Hematopoietic multipotent progenitor cell treated with erythropoietin and hydrocortisone succinate and interleukin-3 and kit ligand, for 8 days (in vitro differentiated cells): Measurements from ENCODE around the gene GPR15LG.
A peak's percentile ranks its signal among the peaks of the same experiment; 100 is the strongest.

Source experiments
- DNase-seq: peaks from one replicate; pipeline ENCODE4 v3.0.0-alpha.2; 2015

The GPR15LG gene

DNA sequence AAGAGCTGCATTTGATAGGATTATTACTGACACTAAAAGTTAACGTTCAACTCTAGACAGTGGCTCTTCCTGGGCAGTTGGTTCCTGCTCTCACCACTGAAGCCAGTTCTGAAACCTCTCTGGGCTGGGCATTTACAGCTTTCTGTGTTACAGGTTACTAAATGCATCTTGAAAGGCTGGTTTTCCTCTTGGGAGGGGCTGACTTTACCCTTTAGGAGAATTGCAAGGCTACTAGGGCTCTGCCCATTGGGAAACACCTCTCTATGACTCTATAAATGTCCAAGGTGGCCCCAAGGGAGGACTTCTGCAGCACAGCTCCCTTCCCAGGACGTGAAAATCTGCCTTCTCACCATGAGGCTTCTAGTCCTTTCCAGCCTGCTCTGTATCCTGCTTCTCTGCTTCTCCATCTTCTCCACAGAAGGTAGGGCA is at the start of gene GPR15LG:
GPR15LG (plus strand) TSS at position 301 of the 429 bp plus-strand sequence; CDS start at position 352, 51 bp downstream.
- no peak for DNase-seq

DNA sequence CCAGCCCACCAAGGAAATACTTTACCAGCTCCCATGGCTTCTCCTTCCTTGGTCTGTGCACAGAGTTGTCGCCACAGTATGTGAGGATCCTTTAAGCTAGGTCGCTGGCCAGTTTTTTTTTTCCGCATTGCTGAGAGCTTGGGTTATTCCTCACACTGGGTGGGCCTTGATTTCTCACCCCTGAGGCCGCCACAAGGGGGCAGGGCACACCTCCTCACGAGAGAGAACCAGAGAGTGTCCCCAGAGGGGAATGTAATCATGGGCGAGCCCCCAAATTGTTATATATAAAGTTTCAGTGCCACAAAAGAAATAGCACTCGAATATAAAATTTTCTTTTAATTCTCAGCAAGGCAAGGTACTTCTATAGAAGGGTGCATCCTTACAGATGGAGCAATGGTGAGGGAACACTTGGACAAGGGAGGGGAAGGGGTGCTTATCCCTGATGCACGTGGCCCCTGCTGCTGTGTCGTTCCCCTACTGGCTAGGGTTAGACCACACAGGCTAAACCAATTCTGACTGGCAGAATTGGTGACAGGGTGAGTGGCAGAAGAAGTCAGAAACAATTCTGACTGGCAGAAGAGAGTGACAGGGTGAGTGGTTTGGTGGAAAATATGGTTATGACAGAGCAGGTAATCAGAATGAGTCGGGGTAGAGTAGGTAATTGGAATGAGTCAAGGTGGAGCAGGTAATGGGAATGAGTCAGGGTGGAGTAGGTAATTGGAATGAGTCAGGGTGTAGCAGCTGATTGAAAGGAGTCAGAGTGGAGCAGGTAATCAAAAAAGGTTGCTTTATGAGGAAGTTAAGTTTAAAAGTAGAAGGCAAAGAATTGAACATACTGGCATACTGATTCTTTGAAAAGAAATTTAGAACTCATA is 47.5 kb upstream of the GPR15LG start:
- peak; percentile 22 for DNase-seq

GRCh38 chr10:84126785-84127167 is 46.8 kb upstream of the GPR15LG start:
- no peak for DNase-seq

- no peak for DNase-seq
Measured at GRCh38 chr10:84135836-84136235, 37.8 kb upstream of the GPR15LG start.

- DNase-seq = no peak
Measured at GRCh38 chr10:84137811-84138210, 35.8 kb upstream of the GPR15LG start.

GRCh38 chr10:84138478-84139125 is 35.0 kb upstream of the GPR15LG start:
- no peak for DNase-seq

DNA sequence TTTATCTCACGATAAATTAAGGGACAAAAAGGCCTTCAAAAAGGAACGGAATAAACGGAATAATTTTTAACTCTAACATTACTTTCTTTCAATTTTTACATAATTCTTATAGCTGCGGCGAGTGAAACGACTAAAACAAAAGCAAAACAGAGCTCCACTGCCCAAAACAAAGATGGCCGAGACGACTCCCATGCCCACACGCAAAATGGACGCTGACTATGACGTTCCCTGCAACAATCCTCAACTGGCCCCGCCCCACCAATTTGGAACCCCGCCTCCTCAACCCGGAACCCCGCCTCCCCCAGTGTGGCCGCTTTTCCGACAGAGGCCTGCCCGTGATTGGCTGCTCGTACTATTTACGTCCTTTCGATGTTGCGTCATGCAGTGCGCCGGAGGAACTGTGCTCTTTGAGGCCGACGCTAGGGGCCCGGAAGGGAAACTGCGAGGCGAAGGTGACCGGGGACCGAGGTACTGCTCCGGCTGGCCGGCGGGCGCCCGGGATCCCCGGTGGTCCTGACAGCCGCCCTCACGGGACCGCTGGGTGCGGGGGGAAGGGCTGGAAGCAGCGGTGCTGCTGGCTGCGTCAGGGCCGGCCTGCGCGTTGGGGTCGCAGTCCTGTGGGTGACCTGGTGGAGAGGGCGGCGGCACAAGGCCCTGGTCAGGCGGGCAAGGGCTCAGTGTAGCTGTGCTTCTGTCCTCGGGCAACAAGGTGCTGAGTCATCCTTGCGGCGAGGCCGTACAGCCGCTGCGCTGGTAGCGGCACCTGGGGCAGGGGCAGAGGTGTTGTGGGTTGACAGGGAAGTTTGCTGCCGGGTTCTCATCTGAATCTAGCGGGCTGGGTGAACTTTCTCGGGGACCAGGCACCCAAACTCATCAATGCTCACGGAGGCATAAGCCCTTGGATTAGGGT is 34.2 kb upstream of the GPR15LG start, which contains the start of gene GHITM:
GHITM (plus strand) TSS at position 384 of the 910 bp plus-strand sequence. CDS start 1,992 bp downstream, outside the sequence.
- peak; percentile 97 for DNase-seq

- DNase-seq = peak; percentile 18
Measured at GRCh38 chr10:84140036-84140379, 33.6 kb upstream of the GPR15LG start.

DNA sequence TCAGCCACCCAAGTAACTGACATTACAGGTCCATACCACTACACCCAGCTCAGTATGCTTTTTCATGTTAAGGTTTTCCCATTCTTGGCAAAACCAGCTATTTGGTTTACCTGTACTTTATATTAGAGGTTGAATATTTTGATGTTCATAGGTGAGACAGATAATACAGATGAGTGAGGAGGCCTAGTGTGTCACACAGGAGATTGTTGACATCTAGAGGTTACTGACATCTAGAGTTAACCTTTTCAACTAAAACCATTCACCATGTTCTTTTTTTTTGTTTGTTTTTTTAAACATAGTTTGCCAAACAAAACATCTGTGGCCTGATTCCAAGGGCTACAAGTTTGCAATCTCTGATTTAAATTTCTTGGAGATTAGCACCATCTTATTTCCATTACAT is 26.3 kb upstream of the GPR15LG start:
- DNase-seq = no peak

DNA sequence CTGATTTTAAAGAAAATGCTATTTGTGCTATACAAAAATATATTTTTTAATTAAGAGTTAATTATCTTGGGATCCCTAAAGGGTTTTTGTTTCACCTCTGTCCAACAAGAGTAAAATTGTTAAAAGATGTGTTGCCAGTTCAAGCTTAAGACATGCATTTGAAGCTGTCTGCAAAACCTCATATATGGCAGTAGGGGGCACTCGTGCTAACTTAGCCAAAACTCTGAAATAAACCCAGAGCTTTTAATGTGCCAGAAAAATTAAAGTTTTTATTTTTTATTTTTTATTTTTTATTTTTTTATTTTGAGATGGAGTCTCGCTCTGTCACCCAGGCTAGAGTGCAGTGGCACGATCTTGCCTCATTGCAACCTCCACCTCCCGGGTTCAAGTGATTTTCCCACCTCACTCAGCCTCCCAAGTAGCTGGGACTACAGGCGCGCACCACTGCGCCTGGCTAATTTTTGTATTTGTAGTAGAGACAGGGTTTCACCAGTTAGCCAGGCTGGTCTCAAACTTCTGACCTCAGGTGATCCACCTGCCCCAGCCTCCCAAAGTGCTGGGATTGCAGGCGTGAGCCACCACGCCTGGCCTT is 25.5 kb upstream of the GPR15LG start:
- DNase-seq = peak; percentile 62

- no peak for DNase-seq
Measured at GRCh38 chr10:84149854-84150253, 23.7 kb upstream of the GPR15LG start.

GRCh38 chr10:84152769-84153168 is 20.8 kb upstream of the GPR15LG start:
- no peak for DNase-seq

GRCh38 chr10:84155521-84155920 is 18.1 kb upstream of the GPR15LG start:
- no peak for DNase-seq

DNA sequence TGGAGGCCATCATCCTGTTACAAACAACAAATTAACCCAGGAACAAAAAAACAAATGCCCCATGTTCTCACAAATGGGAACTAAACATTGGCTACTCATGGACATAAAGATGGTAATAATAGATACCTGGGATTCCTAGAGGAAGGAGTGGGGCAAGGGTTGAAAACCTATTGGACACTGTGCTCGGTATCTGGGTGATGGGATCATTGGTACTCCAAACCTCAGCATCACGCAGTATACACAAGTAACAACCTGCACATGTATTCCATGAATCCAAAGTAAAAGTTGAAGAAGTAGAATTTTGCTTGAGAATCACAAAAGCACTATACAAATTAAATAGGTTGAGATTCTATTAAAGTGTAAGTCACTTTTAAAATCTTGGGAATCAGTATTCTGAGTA is 17.6 kb upstream of the GPR15LG start:
- no peak for DNase-seq

GRCh38 chr10:84156768-84157167 is 16.8 kb upstream of the GPR15LG start:
- no peak for DNase-seq

DNA sequence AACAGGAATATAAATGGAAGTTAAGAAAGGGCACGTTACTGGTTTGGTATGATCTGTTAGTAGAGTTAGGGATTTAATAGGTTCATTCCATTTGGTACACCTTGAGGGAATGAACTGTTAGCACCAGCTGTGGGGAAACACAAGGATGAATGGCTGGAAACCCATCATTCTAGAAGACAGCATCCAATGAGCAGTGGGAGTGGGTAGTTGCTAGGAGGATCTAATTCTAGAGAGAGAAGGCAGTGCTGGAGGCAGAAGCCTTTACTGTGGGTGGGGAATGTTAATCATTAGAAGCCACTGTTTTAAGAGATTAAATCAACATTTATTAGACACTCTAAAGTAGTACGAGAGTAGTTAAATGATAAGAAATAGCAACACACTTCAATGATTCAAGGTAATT is 15.5 kb upstream of the GPR15LG start:
- DNase-seq = no peak

DNA sequence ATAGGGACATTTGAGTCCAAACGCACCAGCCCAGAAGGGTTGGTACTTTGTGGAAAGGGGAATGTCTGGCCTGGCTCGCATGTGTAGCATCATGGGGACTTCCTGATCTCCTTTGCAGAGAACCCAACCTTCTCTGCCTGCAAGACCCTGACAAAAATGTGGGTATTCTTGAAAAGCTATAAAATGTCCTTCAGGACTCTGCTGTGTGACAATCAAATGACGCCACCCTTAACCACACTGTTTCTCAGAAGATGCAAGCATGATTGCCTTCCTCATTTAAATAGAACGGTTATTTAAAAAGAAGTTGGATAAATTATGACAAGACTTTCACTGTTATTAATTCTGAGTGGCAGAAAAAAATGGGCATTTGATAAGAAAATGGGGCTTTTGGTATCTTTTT is 15.1 kb upstream of the GPR15LG start:
- no peak for DNase-seq

DNA sequence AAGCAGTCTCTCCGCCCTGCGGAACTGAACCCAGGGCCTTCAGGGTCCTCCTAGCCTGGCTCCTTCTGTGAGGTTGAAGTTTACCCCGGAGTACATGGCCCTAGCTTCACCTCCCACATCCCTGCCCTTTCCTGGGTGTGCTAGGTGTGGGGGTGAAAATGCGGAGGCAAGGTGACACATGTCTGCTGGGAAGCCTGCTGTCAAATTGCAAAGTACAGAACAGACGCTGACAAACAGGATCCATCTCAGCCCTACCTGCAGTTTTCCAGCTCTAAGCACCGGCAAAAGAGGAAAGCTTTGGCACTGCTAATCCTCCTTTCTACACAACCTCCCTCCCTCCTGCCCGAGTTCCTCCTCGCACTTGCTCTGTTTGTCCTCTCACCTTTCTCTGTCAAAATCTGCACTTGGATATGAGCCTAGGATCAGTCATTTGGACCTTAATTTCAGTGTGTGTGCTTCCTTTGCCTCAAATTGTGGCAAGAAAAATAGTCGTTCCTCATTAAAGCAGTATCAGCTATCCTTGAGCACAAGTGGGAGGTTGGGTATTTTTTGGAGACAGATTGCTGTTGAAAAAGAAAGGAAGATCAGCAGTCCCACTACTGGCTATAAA is 14.4 kb upstream of the GPR15LG start:
- no peak for DNase-seq

GRCh38 chr10:84160663-84161362 is 12.8 kb upstream of the GPR15LG start:
- no peak for DNase-seq

GRCh38 chr10:84163996-84164395 is 9.6 kb upstream of the GPR15LG start:
- no peak for DNase-seq

- DNase-seq = no peak
Measured at GRCh38 chr10:84164442-84164841, 9.2 kb upstream of the GPR15LG start.
